ENCODE data around the gene CPNE1. TPM values are rescaled to one million over a fixed set of nuclear protein-coding genes. Genes with fewer than 3 reads are reported as not detected.

CPNE1 gene
- total and polyA plus RNA-seq, 10 of the 15 experiments (the other 5 are each of a cell fraction or from before 2014, with no cell fraction given) = 84.9 to 209 (median 146) TPM

- Histone ChIP-seq H3K4me1 (ENCODE audit: control insufficient read depth, insufficient read depth, low read length) (peaks cover 19% of the 10 kb centered on the region), H3K9me3 (replicated peaks; ENCODE audit: control insufficient read depth, insufficient read depth, low read length) (no peaks in the 10 kb centered on the region), H3K27ac (ENCODE audit: control insufficient read depth, insufficient read depth) (no peak overlapping the region), H3K79me2 (ENCODE audit: control insufficient read depth, insufficient read depth, low read length) (no peaks in the 10 kb centered on the region), H3K4me3 (no peak overlapping the region), H4K20me1 (ENCODE audit: control insufficient read depth, insufficient read depth) (no peaks in the 10 kb centered on the region), H3K9ac (ENCODE audit: control insufficient read depth, insufficient read depth, low read length) (no peak overlapping the region), H3K4me2 (ENCODE audit: control insufficient read depth, insufficient read depth) (no peak overlapping the region), H2AFZ (ENCODE audit: control insufficient read depth, low read depth, low read length) (no peak overlapping the region), H3K27me3 (replicated peaks in 1 of 2; ENCODE audit: control insufficient read depth in 2 of 2, insufficient read depth in 2 of 2, low read length in 1 of 2) (peaks cover 9 to 11% of the 10 kb centered on the region in 2 experiments; a peak in 3 of 4 replicates), H3K36me3 (ENCODE audit: control insufficient read depth in 2 of 2, insufficient read depth in 2 of 2, low read length in 1 of 2) (no peaks in the 10 kb centered on the region)
- BruUV-seq (replicated peaks) = no TSS peak
- ChIA-PET SMC1A (ENCODE audit: uncharacterized antibody, unreplicated experiment) (interaction anchor here (1.0 to 2.0 kb wide), 4 partner anchors 14 to 140 kb away, joined by 3 to 6 read pairs (median 4); no protein-coding TSS in a partner anchor), CTCF (interaction anchor here (0.5 to 3.8 kb wide), 9 partner anchors 12 to 277 kb away, joined by 3 to 27 read pairs (median 4); partner anchors contain the start of gene SPAG4), RAD21 (ENCODE audit: unreplicated experiment) (interaction anchor here (1.0 kb wide), 1 partner anchor 13 kb away, joined by 4 read pairs; no protein-coding TSS in a partner anchor), POLR2A (interaction anchor here (0.5 to 0.6 kb wide), 2 partner anchors 9 to 139 kb away, joined by 3 to 4 read pairs; no protein-coding TSS in a partner anchor)
- ATAC-seq (no peak), FAIRE-seq (peak; percentile 7), DNase-seq (ENCODE audit: low read depth, low spot score) (no peak)
- in situ Hi-C loops (cut with MboI) (no loop called here), intact Hi-C loops (cut with micrococcal nuclease; ENCODE audit: unreplicated experiment) (loop anchor here (5.0 kb wide), 1 partner anchor 93 kb away; the partner anchor contains the start of genes NFS1 and ROMO1)
- WGBS (ENCODE audit: insufficient coverage, insufficient replicate concordance, low lambda C conversion rate, missing lambda C conversion rate) = 63% methylated on average over 11 of the region's 11 CpGs
- no peak for TF ChIP-seq SMARCA5 (IDR thresholded peaks at IDR 0.05)
- no peak for TF ChIP-seq MEF2B (IDR thresholded peaks at IDR 0.05; ENCODE audit: partially characterized antibody, poor library complexity, severe bottlenecking)
- no peak for TF ChIP-seq ZSCAN29 (IDR thresholded peaks at IDR 0.05)
- no peak for TF ChIP-seq TARDBP (IDR thresholded peaks at IDR 0.05; ENCODE audit: borderline replicate concordance)
- TF ChIP-seq ATF7 (IDR thresholded peaks at IDR 0.05; ENCODE audit: low read depth) = no peak
- no peak for TF ChIP-seq MYB (IDR thresholded peaks at IDR 0.05; ENCODE audit: borderline replicate concordance, low read depth, low read length)
- TF ChIP-seq CEBPZ (IDR thresholded peaks at IDR 0.05; ENCODE audit: low read depth, low read length) = no peak
- no peak for TF ChIP-seq NR2F1 (conservative IDR thresholded peaks at IDR 0.05)
- TF ChIP-seq KLF5 (IDR thresholded peaks at IDR 0.05; ENCODE audit: partially characterized antibody) = no peak
- no peak for TF ChIP-seq NR2C1 (IDR thresholded peaks at IDR 0.05)
- no peak for TF ChIP-seq KAT2A (conservative IDR thresholded peaks at IDR 0.05; ENCODE audit: control insufficient read depth, low read depth, low read length)
- no peak for TF ChIP-seq SP1 (IDR thresholded peaks at IDR 0.05; ENCODE audit: low read depth, low read length)
- no peak for TF ChIP-seq RFX5 (IDR thresholded peaks at IDR 0.05; ENCODE audit: low read depth, low read length)
- TF ChIP-seq WRNIP1 (IDR thresholded peaks at IDR 0.05; ENCODE audit: borderline replicate concordance, low read depth, low read length) = no peak
- TF ChIP-seq EZH2 (IDR thresholded peaks at IDR 0.05; ENCODE audit: borderline replicate concordance, control insufficient read depth, low read depth, low read length) = no peak
- no peak for TF ChIP-seq EGR1 (IDR thresholded peaks at IDR 0.05; ENCODE audit: borderline replicate concordance in 1 of 2, low read depth in 2 of 2, low read length in 2 of 2)
- no peak for TF ChIP-seq GABPA (IDR thresholded peaks at IDR 0.05; ENCODE audit: low read depth)
- no peak for TF ChIP-seq ZBTB11 (CRISPR knock-in tag; IDR thresholded peaks at IDR 0.05)
Measured at GRCh38 chr20:35603695-35604448, 60.8 kb downstream of the CPNE1 start.

Measured in GM12878 (cell line).